GM23338 (cell line): ENCODE data around the gene STXBP2. TPM values are rescaled to one million over a fixed set of nuclear protein-coding genes. Genes with fewer than 3 reads are reported as not detected.

Experiments
- ATAC-seq: fragments of 200-7000 bp; cut with Tn5 transposase; 3 replicates; pipeline ENCODE4 v1.9.1; 2020
- DNase-seq: peaks from one replicate; pipeline ENCODE4 v3.0.0-alpha.2; 2015; ENCODE audit warnings: low spot score
- H2AFZ ChIP-seq: fragments of 200-600 bp; sonication (generic); 2 replicates; pipeline ENCODE4 v1.8.0; 2016; ENCODE audit warnings: antibody characterized with exemption, mild to moderate bottlenecking, moderate library complexity
- H3F3A ChIP-seq: fragments of 200-600 bp; sonication (generic); replicated peaks from 2 replicates; pipeline ENCODE4 v1.8.0; 2017; ENCODE audit warnings: antibody characterized with exemption, mixed run types, low read depth
- H3K27ac ChIP-seq: fragments of 200-600 bp; sonication (generic); 2 replicates; pipeline ENCODE4 v1.6.1; 2016; ENCODE audit warnings: low read depth
- H3K27me3 ChIP-seq: fragments of 200-600 bp; sonication (generic); 2 replicates; pipeline ENCODE4 v1.8.0; 2016; ENCODE audit warnings: mild to moderate bottlenecking, mixed run types, moderate library complexity; ENCODE audit not compliant: insufficient read depth
- H3K36me3 ChIP-seq: fragments of 200-600 bp; sonication (generic); 2 replicates; pipeline ENCODE4 v1.8.0; 2016; ENCODE audit warnings: mild to moderate bottlenecking; ENCODE audit not compliant: insufficient read depth
- H3K4me1 ChIP-seq: fragments of 200-600 bp; sonication (generic); 2 replicates; pipeline ENCODE4 v1.8.0; 2016; ENCODE audit warnings: mild to moderate bottlenecking, moderate library complexity; ENCODE audit not compliant: insufficient read depth
- H3K4me2 ChIP-seq: fragments of 200-600 bp; sonication (generic); 2 replicates; pipeline ENCODE4 v1.7.1; 2017; ENCODE audit warnings: mixed run types
- H3K4me3 ChIP-seq: fragments of 200-600 bp; sonication (generic); 2 replicates; pipeline ENCODE4 v1.6.1; 2016; ENCODE audit warnings: mixed run types
- H3K79me2 ChIP-seq: fragments of 200-600 bp; sonication (generic); replicated peaks from 2 replicates; pipeline ENCODE4 v1.8.0; 2017; ENCODE audit warnings: mild to moderate bottlenecking; ENCODE audit not compliant: insufficient read depth
- H3K9me2 ChIP-seq: fragments of 200-600 bp; sonication (generic); 2 replicates; pipeline ENCODE4 v1.8.0; 2017; ENCODE audit not compliant: insufficient read depth
- H4K20me1 ChIP-seq: fragments of 200-600 bp; sonication (generic); replicated peaks from 2 replicates; pipeline ENCODE4 v1.8.0; 2017; ENCODE audit warnings: mild to moderate bottlenecking; ENCODE audit not compliant: insufficient read depth
- H3K27ac Mint-ChIP-seq: 2 replicates; pipeline ENCODE4 v1.8.0; 2020; ENCODE audit warnings: inconsistent platforms, mild to moderate bottlenecking, moderate library complexity, mixed read lengths
- H3K27me3 Mint-ChIP-seq: 3 replicates; pipeline ENCODE4 v1.8.0; 2022; ENCODE audit warnings: low read depth, mild to moderate bottlenecking, moderate library complexity, mixed read lengths, inconsistent platforms; ENCODE audit not compliant: insufficient read depth, poor library complexity
- H3K36me3 Mint-ChIP-seq: 3 replicates; pipeline ENCODE4 v1.8.0; 2021; ENCODE audit warnings: low read depth, mild to moderate bottlenecking, inconsistent platforms, moderate library complexity, mixed read lengths
- H3K4me1 Mint-ChIP-seq: 3 replicates; pipeline ENCODE4 v1.8.0; 2020; ENCODE audit warnings: mild to moderate bottlenecking, inconsistent platforms, mixed read lengths
- H3K4me3 Mint-ChIP-seq: 3 replicates; pipeline ENCODE4 v1.8.0; 2021; ENCODE audit warnings: moderate library complexity, mild to moderate bottlenecking, inconsistent platforms, mixed read lengths
- H3K9me3 Mint-ChIP-seq: 3 replicates; pipeline ENCODE4 v1.8.0; 2020; ENCODE audit warnings: moderate library complexity, mild to moderate bottlenecking, inconsistent platforms, mixed read lengths
- CREB1 ChIP-seq: fragments of 250-450 bp; sonication (Bioruptor Pico); IDR thresholded peaks from 2 replicates; pipeline ENCODE4 v1.5.0; 2020; ENCODE audit warnings: low read depth, mild to moderate bottlenecking, moderate library complexity
- CTCF ChIP-seq, 2 experiments: fragments of 200-600 bp in 1 of 2; sonication (generic) in 1 of 2; conservative IDR thresholded peaks; 2 replicates each; pipeline versions ENCODE4 v1.5.1 to v1.6.1; 2016 to 2017; ENCODE audit warnings: antibody characterized with exemption in 2 of 2, low read depth in 2 of 2, mild to moderate bottlenecking in 2 of 2, moderate library complexity in 1 of 2
- ETS1 ChIP-seq: IDR thresholded peaks from 2 replicates; pipeline ENCODE4 v1.6.1; 2016; ENCODE audit warnings: antibody characterized with exemption
- EZH2 ChIP-seq: fragments of 200-600 bp; sonication (generic); IDR thresholded peaks from one replicate; pipeline ENCODE4 v1.8.0; 2017; ENCODE audit warnings: antibody characterized with exemption, mild to moderate bottlenecking, low read depth; ENCODE audit not compliant: unreplicated experiment
- EZH2phosphoT487 ChIP-seq: fragments of 200-600 bp; sonication (generic); IDR thresholded peaks from one replicate; pipeline ENCODE4 v1.8.1; 2018; ENCODE audit warnings: antibody characterized with exemption; ENCODE audit not compliant: unreplicated experiment
- JUNB ChIP-seq: IDR thresholded peaks from one replicate; pipeline ENCODE4 v1.6.1; 2016; ENCODE audit warnings: antibody characterized with exemption; ENCODE audit not compliant: unreplicated experiment
- NANOG ChIP-seq: IDR thresholded peaks from 2 replicates; pipeline ENCODE4 v1.6.1; 2016; ENCODE audit warnings: antibody characterized with exemption, borderline replicate concordance
- POLR2AphosphoS5 ChIP-seq: IDR thresholded peaks from 2 replicates; pipeline ENCODE4 v1.6.1; 2016; ENCODE audit warnings: antibody characterized with exemption, low read depth
- REST ChIP-seq: IDR thresholded peaks from one replicate; pipeline ENCODE4 v1.6.1; 2018; ENCODE audit warnings: antibody characterized with exemption; ENCODE audit not compliant: unreplicated experiment
- STAT1 ChIP-seq: IDR thresholded peaks from one replicate; pipeline ENCODE4 v1.6.1; 2016; ENCODE audit warnings: antibody characterized with exemption; ENCODE audit not compliant: unreplicated experiment
- ZNF114 ChIP-seq: fragments of 250-450 bp; sonication (Bioruptor Pico); IDR thresholded peaks from 2 replicates; pipeline ENCODE4 v1.5.0; 2020; ENCODE audit warnings: mild to moderate bottlenecking, moderate library complexity
- ZNF331 ChIP-seq: fragments of 250-450 bp; sonication (Bioruptor Pico); IDR thresholded peaks from 2 replicates; pipeline ENCODE4 v1.5.0; 2020; ENCODE audit warnings: low read depth, mild to moderate bottlenecking, moderate library complexity
- ZNF462 ChIP-seq: fragments of 250-450 bp; sonication (Bioruptor Pico); IDR thresholded peaks from 2 replicates; pipeline ENCODE4 v1.5.0; 2020; ENCODE audit warnings: mild to moderate bottlenecking, moderate library complexity
- polyA plus RNA-seq: library from polyadenylated mRNA; unstranded; fragments of >200 nt; fragmentation: Nextera tagmentation; extraction: Ambion mirVana; gene quantifications from 2 replicates; pipeline ENCODE4 v1.2.1, GENCODE V29; 2016
- total RNA-seq: library from RNA; depleted of rRNA; stranded (reverse); fragments of >200 nt; shearing (Covaris generic); gene quantifications from 2 replicates; pipeline ENCODE4 v1.2.3, GENCODE V29; 2014

The STXBP2 gene
- total and polyA plus RNA-seq, 2 experiments from 2014 or later, result 42.6 to 55.8 TPM

GRCh38 chr19:7598180-7598579 is 38.7 kb upstream of the STXBP2 start (continued):
- TF ChIP-seq ZNF462 (no peak), CREB1 (CRISPR knock-in tag) (no peak)

GRCh38 chr19:7600721-7601120 is 36.2 kb upstream of the STXBP2 start:
- Histone ChIP-seq H2AFZ (no peak overlapping the region), H3K4me3 (no peak overlapping the region), H4K20me1 (peaks cover 30% of the 10 kb centered on the region), H3K4me2 (no peak overlapping the region), H3K9me2 (no peaks in the 10 kb centered on the region), H3K79me2 (peaks cover 35% of the 10 kb centered on the region), H3K4me1 (peaks cover 15% of the 10 kb centered on the region), H3K36me3 (no peaks in the 10 kb centered on the region), H3K27me3 (no peaks in the 10 kb centered on the region), H3F3A (0 out of 2 replicates have a peak, but pooled peaks cover 2% of the 10 kb centered on the region), H3K27ac (no peak overlapping the region)
- ATAC-seq (no peak), DNase-seq (no peak)
- peaks cover 20% of the 10 kb centered on the region for H3K27me3 Mint-ChIP-seq
- peaks cover 28% of the 10 kb centered on the region for H3K4me1 Mint-ChIP-seq
- H3K36me3 Mint-ChIP-seq, result peaks cover 14% of the 10 kb centered on the region; the same call in 2 of the 3 replicates
- H3K9me3 Mint-ChIP-seq, result peaks cover 2% of the 10 kb centered on the region; the same call in 2 of the 3 replicates
- no peak overlapping the region for H3K27ac Mint-ChIP-seq
- no peak overlapping the region for H3K4me3 Mint-ChIP-seq
- TF ChIP-seq NANOG, result no peak
- TF ChIP-seq CREB1 (CRISPR knock-in tag), result no peak
- TF ChIP-seq CTCF (conservative IDR thresholded peaks at IDR 0.05; ENCODE audit: low read depth in 2 of 2), result no peak
- no peak for TF ChIP-seq ZNF114 (CRISPR knock-in tag)
- no peak for TF ChIP-seq JUNB
- TF ChIP-seq EZH2phosphoT487, result no peak
- TF ChIP-seq EZH2, result no peak
- TF ChIP-seq ZNF331 (CRISPR knock-in tag), result no peak
- no peak for TF ChIP-seq ETS1
- TF ChIP-seq POLR2AphosphoS5, result no peak
- TF ChIP-seq STAT1, result no peak
- TF ChIP-seq REST, result no peak
